Kidney glomerular epithelial cell (primary cell): ENCODE measurements around the gene ANXA9.

Experiments used
- DNase-seq: peaks from one replicate; lab custom pipeline; 2025; lab: John Stamatoyannopoulos, UW

The ANXA9 gene

DNA sequence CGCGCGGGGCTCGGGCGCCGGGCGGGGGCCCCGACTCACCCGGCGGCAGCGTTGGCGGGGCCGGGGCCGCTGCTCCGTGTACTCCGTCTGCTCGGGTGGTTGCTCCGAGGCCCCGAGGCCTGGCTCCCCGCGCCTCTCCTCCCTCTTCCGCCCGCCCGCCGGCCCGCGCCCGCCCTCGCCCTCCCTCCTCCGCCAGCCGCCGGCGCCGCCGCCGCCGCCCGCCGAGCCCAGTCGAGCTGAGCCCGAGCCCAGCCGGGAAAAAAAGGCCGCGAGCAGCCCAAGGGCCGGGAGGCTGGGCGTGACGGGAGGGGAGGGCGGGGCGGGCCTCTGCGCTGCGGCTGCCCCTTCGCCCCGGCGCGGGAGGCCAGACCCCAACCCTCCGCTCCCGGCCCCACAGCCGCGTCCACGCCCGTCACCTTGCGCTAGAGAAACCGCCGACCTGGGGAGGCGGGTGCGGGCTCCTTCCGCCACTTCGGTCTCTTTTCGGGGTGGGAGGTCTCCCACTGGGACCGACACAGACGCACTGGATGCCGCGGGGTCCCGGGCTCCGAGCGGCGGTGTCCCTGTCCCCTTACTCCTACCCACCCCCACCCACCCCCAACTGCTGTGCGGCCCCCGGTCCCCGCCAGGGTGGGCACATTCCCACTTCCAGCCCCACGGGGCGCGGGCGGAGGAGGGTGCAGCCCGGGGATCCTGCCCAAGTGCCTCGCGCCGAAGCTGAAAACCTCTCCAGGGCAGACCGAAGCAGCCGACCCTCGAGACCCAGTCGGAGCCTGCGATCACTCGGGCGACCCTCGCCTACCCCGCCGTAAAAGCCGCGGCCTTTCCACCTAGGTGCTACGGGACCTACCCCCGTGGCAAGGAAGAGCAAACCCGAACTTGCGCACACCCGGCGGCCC is 7.3 kb upstream of the ANXA9 start, which contains the start of gene CERS2:
Gene CERS2, minus strand, starts transcription at position 256 of the 899 bp plus-strand sequence. CDS start 5,745 bp downstream, outside the sequence.
- DNase-seq = peak; percentile 64

DNA sequence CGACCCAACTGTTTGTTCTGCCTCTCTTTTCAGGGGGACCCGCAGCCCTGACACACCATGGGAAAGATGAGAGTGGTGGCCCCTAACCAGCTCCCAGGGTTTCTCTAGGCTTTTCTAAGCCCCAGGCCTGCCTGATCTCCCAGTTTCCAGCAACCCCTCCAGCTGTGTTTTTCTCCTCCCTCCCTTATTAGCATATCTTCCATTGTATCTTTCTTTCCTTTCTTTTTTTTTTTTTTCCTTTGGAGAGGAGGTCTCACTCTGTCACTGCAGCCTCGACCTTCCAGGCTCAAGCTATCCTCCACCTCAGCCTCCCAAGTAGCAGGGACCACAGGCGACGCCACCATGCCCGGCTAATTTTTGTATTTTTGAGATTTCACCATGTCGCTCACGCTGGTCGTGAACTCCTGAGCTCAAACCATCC is 5.7 kb upstream of the ANXA9 start:
- no peak for DNase-seq

DNA sequence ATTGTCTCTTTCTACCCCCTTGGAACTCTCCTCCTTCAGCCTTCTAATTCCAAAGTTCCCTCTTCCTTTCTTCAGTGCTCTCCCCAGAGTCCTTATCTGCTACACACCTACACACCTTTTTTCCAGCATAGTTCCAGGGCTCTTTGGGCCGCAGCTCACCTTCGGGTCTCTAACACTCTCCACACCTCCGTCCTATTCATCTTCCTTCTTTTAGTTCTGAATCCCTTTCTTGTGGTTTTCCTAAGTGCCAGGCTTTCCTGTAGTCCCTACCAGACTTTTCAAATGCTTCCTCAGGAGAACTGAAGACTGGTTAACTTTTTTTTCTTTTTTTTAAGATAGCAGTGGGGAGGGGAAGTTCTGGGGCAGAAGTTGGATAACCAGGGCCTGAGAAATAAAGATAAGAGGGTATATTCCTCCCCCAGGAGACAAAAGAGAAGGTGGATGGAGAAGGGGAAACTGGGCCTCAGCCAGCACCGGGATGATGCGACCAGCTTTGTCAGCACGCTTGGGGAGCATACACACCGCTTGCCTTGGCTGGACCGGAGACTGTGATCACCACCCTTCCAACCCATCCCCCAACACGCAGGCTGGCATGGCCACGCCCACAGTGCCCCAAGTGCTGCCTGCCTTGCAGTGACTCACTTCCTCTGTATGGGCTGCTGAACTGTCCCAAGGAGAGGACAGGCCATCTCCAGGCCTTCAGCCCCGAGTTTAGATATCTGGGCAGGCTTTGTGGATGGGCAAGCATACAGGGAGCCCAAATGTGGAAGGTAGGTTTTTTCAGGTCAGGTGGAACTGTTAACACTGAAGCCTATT is 5.0 kb upstream of the ANXA9 start:
- peak; percentile 51 for DNase-seq

DNA sequence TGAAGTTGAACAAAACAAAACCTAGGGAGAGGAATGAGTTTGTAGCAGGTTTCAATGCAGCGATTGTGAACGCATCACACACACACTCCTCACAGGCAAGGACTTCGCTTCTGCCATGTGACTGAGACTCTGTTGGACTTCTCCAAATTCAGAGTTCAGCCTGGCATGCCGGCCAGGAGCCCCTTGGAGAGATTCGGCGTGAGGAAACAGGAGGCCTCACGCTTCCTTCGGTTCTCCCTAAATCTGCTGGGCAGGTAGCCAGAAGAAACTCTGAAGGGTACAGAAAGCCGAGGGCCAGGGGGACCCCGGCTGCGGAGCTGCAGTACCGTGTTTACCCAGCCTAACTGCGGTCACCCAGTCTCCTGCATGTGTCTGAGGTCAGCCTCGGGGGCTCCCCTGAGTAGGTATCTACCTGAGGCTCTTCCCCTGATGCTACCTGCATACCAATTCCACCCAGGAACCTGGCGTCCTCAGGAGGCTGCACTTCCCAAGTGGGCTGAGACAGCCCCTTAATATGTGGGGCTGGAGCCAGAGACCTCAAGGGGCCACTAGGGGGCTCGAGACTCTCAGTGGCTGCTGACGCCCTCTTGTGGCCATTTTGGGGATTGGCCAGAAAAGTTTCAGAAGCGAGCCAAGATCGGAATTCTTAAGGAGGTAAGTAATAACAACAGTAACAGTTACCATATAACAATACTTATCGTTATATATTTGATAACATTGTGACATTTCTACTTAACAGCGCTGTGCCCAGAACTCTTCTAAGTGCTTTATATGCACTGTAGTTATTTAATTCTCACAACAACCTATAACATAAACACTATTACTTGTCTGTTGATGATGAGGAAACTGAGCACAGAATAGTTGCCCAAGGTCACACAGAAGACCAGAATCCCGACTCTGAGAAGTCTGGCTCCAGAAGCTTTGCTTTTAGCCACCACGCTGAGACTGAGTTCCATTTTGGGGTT is 2.7 kb upstream of the ANXA9 start:
- DNase-seq = peak; percentile 88

DNA sequence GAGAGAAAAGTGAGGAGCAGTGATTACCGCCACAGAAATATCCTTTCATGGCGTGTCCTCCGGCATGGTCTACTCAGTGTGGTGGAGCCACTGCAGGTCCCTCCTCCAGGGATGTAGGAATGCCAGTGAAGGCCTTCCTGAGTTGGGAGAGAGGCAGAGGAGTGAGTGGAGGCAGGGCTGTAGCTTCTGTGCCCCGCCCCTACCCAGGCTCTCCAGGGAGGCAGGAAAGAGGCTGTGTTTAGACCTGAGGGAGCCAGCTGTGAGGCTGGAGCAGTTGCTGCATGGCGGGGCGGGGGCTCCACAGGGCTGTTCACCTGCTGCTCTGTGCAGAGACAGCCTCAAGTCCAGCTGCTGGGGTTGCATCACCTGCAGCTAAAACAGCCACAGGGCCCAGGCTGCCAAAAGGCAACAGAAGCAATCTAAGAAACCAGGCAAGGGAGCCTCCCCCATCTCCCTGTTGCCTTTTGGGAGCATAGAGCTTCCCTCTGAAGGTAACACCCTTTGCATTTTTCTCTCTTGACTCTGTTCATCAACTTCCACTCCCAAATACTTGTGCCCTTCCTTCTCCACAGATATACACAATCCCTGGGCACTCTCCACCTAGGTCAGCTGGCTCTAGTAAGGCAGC is 801 bp upstream of the ANXA9 start:
- no peak for DNase-seq

DNA sequence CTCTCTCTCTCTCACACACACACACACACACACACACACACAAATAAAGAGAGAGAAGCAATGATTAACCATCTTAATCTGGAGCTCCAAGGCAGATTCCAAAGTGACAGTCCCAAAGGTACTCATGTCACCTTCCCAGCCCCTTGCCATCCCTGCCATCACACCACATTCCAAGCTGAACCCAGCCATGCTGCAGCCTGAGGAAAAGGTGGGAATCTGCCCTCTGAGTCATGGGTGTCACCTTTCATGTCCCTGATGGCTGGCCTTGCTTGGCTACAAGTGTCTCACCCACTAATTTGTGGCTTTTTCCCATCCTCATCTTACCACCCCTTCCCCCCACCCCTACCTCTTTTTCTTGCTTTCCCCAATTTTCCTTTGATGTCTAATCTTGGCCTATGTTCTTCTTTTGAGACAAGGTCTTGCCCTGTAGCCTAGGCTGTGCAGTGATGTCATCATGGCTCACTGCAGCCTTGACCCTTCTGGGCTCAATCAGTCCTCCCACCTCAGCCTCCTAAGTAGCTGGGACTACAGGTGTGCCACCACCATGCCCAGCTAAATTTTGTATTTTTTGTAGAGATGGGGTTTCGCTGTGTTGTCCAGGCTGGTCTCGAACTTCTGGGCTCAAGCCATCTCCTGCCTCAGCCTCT is 3.2 kb downstream of the ANXA9 start:
- DNase-seq = no peak

GRCh38 chr1:150987924-150988323 is 5.8 kb downstream of the ANXA9 start:
- no peak for DNase-seq

DNA sequence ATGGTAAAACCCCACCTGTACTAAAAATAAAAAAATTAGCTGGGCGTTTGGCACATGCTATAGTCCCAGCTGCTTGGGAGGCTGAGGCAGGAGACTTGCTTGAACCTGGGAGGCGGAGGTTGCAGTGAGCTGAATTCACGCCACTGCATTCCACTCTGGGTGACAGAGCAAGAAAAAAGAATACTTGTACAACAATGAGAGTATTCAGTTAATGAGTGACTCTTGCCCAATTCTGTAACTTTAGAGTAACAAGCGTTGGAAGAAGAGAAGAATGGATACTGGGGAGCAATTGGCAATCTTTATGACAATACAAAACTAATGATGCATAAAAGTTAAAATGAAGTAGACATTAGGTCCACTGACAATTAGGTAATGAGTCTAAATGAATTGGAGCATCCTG is 10.5 kb downstream of the ANXA9 start:
- peak; percentile 63 for DNase-seq

- no peak for DNase-seq
These were observed 12.2 kb downstream of the ANXA9 start for GRCh38 chr1:150994248-150994647.

GRCh38 chr1:150995460-150995859 is 13.4 kb downstream of the ANXA9 start:
- no peak for DNase-seq

GRCh38 chr1:150995896-150996295 is 13.8 kb downstream of the ANXA9 start:
- no peak for DNase-seq

DNA sequence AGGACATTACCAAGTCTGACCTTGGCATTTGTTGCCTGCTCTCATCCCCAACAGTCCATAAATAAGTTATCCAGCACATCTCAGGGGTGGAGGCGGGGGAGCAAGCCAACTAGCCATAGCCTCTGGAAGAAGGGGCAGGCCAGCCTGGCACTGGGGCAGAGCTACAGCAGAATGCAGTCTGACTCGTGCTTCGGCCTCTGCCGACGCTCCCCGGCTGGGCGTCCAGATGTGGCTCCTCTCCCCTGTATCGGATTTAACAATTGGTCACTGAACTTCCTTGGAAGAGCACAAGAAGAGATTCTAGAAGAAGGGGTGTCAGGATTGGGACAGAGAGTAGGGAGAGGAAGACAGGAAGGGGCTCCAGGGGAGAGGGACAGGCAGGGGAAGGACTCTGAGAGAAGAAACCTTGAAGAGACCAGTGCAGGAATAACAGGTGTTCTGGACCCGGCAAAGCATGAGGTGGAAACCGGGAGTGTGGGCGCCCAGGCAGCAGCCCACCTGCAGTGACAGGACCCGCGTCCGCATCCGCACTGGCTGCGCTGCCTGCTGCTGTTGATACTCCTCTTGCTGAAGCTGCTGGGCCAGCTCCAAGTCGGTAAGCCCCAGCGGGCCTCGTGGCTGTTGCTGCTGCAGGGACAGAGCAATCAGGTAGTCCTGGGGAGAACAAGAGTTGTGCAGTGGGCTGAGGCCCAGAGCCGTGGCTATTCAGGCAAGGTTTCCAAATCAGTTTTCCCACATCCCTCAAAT is 15.2 kb downstream of the ANXA9 start:
- no peak for DNase-seq

- no peak for DNase-seq
These were observed 15.9 kb downstream of the ANXA9 start for GRCh38 chr1:150997949-150998348.

- no peak for DNase-seq
These were observed 17.1 kb downstream of the ANXA9 start for GRCh38 chr1:150999051-150999674.

GRCh38 chr1:150999926-151000325 is 17.8 kb downstream of the ANXA9 start:
- DNase-seq = no peak

DNA sequence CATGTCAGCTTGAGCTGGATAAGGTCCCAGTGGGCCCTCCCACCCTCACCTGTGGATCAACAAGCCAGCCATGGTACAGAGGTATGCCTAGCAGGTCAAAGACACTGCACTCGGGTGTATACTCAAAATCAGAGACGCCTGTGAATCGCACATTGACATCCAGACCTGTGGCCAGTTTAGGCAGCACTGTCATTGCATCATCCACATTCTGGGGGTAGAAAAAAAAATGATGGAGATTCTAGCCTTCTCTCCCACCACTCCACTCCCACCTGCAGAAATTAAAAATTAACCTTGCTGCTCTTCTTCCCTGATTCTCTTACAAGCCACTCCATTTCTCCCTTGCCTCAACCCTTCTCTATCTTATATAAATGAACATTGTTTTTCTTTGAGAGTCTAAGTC is 18.3 kb downstream of the ANXA9 start:
- DNase-seq = no peak

- DNase-seq = no peak
These were observed 19.5 kb downstream of the ANXA9 start for GRCh38 chr1:151001602-151002001.

DNA sequence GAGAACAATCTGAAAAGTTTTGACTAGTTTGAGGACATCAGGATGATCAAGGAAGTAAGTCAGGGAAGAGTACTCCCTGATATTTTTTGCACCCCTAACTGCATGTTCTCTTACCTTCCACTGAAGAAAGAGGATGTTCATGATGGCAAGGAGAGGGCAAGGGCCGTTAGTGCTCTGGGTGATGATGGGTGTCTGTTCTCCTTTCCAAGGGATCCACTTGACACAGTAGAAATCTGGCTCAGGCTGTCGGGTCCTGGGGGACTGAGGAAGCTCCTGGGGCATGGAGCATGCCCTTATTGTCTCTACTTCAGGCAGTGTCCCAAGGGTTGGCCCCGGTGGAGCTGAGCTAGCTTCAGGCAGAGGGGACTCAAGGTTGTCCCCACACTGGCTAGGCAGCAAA is 20.0 kb downstream of the ANXA9 start:
- DNase-seq = no peak

GRCh38 chr1:151002611-151003010 is 20.5 kb downstream of the ANXA9 start:
- no peak for DNase-seq

DNA sequence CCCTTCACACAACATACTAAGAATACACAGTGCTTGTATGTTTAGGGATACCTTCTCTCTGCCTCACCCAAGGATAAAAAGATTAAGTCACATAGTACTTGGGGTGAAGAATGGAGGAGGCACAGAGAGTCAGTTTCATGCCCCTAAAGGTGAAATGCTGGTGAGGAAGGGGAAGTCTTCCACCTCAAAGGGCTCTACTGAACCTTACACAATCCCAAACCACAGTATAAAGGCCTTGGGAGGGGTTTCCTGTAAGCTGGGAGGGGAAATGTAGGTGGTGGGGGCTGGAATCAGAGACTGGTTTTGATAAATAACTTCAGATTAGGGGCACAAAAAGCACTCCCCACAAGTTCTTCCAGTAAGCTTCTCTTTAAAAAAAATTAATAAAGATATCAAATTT is 21.1 kb downstream of the ANXA9 start:
- DNase-seq = no peak
